WTC11 (cell line): ENCODE results near the gene AGAP3.

Source experiments
- NFE2L1 ChIP-seq: sonication (generic); formaldehyde crosslinking; IDR thresholded peaks from 2 replicates; pipeline ENCODE4 v1.8.1; 2023; ENCODE audit warnings: missing genetic modification reagents
- TF ChIP-seq, protein P1 (sequence below): sonication (generic); formaldehyde crosslinking; IDR thresholded peaks from 2 replicates; pipeline ENCODE4 v1.8.1; 2023; ENCODE audit warnings: mild to moderate bottlenecking, missing genetic modification reagents, moderate library complexity

DNA sequence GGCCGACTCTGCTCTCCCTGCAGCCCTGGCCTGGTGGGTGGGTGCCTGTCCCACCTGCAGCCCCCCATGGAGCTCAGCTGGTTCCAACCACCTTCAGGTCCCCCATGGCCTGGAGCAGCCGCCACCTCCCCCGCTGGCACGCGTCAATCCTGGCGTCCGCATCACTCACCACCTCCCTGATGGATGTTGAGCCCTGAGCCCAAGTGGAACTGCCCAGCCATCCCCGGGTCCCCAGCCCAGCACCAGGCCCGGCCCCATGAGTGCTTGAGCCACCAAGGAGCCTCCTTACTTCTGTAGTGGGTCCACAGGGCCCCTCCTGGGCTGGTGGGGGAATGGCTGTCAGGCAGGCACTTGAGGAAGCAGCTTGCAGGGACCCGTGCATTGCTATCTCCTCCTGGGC lies 14.6 kb downstream of the AGAP3 start:
- TF ChIP-seq, protein P1, sequence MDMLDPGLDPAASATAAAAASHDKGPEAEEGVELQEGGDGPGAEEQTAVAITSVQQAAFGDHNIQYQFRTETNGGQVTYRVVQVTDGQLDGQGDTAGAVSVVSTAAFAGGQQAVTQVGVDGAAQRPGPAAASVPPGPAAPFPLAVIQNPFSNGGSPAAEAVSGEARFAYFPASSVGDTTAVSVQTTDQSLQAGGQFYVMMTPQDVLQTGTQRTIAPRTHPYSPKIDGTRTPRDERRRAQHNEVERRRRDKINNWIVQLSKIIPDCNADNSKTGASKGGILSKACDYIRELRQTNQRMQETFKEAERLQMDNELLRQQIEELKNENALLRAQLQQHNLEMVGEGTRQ (CRISPR knock-in tag) = no peak
- TF ChIP-seq NFE2L1 (CRISPR knock-in tag) = no peak
